ENCODE data around the gene PCNX2. TPM values are rescaled to one million over a fixed set of nuclear protein-coding genes. Genes with fewer than 3 reads are reported as not detected.

PCNX2 gene
- total RNA-seq, 1 experiment from 2014 or later, result 63.4 TPM

- TF ChIP-seq, protein P1, sequence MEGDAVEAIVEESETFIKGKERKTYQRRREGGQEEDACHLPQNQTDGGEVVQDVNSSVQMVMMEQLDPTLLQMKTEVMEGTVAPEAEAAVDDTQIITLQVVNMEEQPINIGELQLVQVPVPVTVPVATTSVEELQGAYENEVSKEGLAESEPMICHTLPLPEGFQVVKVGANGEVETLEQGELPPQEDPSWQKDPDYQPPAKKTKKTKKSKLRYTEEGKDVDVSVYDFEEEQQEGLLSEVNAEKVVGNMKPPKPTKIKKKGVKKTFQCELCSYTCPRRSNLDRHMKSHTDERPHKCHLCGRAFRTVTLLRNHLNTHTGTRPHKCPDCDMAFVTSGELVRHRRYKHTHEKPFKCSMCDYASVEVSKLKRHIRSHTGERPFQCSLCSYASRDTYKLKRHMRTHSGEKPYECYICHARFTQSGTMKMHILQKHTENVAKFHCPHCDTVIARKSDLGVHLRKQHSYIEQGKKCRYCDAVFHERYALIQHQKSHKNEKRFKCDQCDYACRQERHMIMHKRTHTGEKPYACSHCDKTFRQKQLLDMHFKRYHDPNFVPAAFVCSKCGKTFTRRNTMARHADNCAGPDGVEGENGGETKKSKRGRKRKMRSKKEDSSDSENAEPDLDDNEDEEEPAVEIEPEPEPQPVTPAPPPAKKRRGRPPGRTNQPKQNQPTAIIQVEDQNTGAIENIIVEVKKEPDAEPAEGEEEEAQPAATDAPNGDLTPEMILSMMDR (IDR thresholded peaks at IDR 0.05; ENCODE audit: unreplicated experiment), result no peak
- H3K9me3 Mint-ChIP-seq (ENCODE audit: low read depth, unreplicated experiment), result no peaks in the 10 kb centered on the region
- intact Hi-C loops (cut with micrococcal nuclease; ENCODE audit: unreplicated experiment), result no loop called here
- DNase-seq, result no peak
- CTCF ChIA-PET, result no interaction called here
- no peaks in the 10 kb centered on the region for H3K4me1 Mint-ChIP-seq (ENCODE audit: low read depth, unreplicated experiment)
- no peak overlapping the region for H3K27ac Mint-ChIP-seq (ENCODE audit: unreplicated experiment)
- H3K27me3 Mint-ChIP-seq (ENCODE audit: unreplicated experiment), result no peaks in the 10 kb centered on the region
- peaks cover 5% of the 10 kb centered on the region for H3K36me3 Mint-ChIP-seq (ENCODE audit: insufficient read depth, unreplicated experiment)
- no peak overlapping the region for H3K4me3 Mint-ChIP-seq (ENCODE audit: low read depth, unreplicated experiment)
- no TSS peak for BruUV-seq (replicated peaks)
Measured at GRCh38 chr1:233151861-233152260, 143.7 kb downstream of the PCNX2 start.

GRCh38 chr1:233144434-233144833, 151.1 kb downstream of the PCNX2 start:
- no peak for DNase-seq
- intact Hi-C loops (cut with micrococcal nuclease; ENCODE audit: unreplicated experiment), result no loop called here
- no TSS peak for BruUV-seq (replicated peaks)
- Mint-ChIP-seq H3K4me3 (ENCODE audit: low read depth, unreplicated experiment) (no peak overlapping the region), H3K9me3 (ENCODE audit: low read depth, unreplicated experiment) (no peaks in the 10 kb centered on the region), H3K4me1 (ENCODE audit: low read depth, unreplicated experiment) (no peaks in the 10 kb centered on the region), H3K27me3 (ENCODE audit: unreplicated experiment) (no peaks in the 10 kb centered on the region), H3K36me3 (ENCODE audit: insufficient read depth, unreplicated experiment) (no peaks in the 10 kb centered on the region), H3K27ac (ENCODE audit: unreplicated experiment) (no peak overlapping the region)
- TF ChIP-seq, protein P1 (IDR thresholded peaks at IDR 0.05; ENCODE audit: unreplicated experiment), result no peak
- CTCF ChIA-PET, result no interaction called here

DNA sequence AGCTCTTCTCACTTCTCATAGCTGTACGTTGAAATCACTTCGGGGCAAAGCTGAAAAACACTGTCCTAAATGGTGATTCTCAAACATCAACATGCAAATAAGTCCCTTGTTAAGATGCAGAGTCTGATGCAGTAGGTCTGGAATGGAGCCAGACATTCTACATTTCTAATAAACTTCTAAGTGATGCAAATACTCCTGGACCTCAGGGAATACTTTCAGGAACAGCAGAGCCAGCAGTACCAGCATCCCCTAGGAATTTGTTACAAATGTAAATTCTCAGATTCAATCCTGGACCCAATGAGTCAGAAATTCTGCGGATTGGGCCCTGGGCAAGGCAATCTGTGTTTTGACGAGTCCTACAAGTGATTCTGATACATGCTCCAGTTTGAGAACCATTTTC, 152.3 kb downstream of the PCNX2 start:
- CTCF ChIA-PET, result interaction anchor here (0.5 kb wide), 1 partner anchor 1783 kb away, joined by 8 read pairs; no protein-coding TSS in a partner anchor
- no TSS peak for BruUV-seq (replicated peaks)

DNA sequence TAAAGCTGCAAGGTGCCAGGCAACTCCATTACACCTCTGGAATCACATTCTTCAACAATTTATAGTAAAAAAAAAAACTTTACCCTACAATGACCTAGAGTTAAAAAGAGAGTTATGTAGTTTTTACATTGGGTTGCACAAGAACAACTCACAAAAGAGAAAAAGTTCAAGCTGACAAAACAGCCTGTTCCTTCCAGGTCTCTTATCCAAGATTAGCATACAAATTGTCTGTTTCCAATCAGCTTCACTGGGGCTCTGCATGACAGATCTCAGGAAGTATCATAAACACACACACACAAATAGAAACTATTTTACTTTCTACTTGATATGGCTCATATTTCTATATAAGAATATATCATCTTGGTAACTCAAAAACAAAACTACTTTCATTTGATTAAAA, 154.6 kb downstream of the PCNX2 start:
- Mint-ChIP-seq H3K4me3 (ENCODE audit: low read depth, unreplicated experiment) (no peak overlapping the region), H3K4me1 (ENCODE audit: low read depth, unreplicated experiment) (no peaks in the 10 kb centered on the region), H3K27ac (ENCODE audit: unreplicated experiment) (no peak overlapping the region), H3K36me3 (ENCODE audit: insufficient read depth, unreplicated experiment) (no peaks in the 10 kb centered on the region), H3K27me3 (ENCODE audit: unreplicated experiment) (no peaks in the 10 kb centered on the region), H3K9me3 (ENCODE audit: low read depth, unreplicated experiment) (no peaks in the 10 kb centered on the region)
- no TSS peak for BruUV-seq (replicated peaks)
- no peak for DNase-seq
- intact Hi-C loops (cut with micrococcal nuclease; ENCODE audit: unreplicated experiment), result no loop called here
- CTCF ChIA-PET, result no interaction called here
- TF ChIP-seq, protein P1 (IDR thresholded peaks at IDR 0.05; ENCODE audit: unreplicated experiment), result no peak

More for the DNA sequence above, 152.3 kb downstream of the PCNX2 start:
- Mint-ChIP-seq H3K4me1 (ENCODE audit: low read depth, unreplicated experiment) (no peaks in the 10 kb centered on the region), H3K4me3 (ENCODE audit: low read depth, unreplicated experiment) (no peak overlapping the region), H3K36me3 (ENCODE audit: insufficient read depth, unreplicated experiment) (no peaks in the 10 kb centered on the region), H3K27me3 (ENCODE audit: unreplicated experiment) (no peaks in the 10 kb centered on the region), H3K9me3 (ENCODE audit: low read depth, unreplicated experiment) (no peaks in the 10 kb centered on the region), H3K27ac (ENCODE audit: unreplicated experiment) (no peak overlapping the region)
- intact Hi-C loops (cut with micrococcal nuclease; ENCODE audit: unreplicated experiment), result no loop called here
- TF ChIP-seq, protein P1 (IDR thresholded peaks at IDR 0.05; ENCODE audit: unreplicated experiment), result no peak
- no peak for DNase-seq

Measured in Calu3 (cell line).